SK-N-MC (cell line): ENCODE measurements around the gene CDH22.

ENCODE experiments used
- DNase-seq: peaks from one replicate; pipeline ENCODE4 v3.0.0-alpha.2; 2011; ENCODE audit warnings: low read depth, low spot score
- H3K27ac ChIP-seq: fragments of 200-600 bp; sonication (generic); 2 replicates; pipeline ENCODE4 v1.5.1; 2016; ENCODE audit warnings: mixed run types
- H3K36me3 ChIP-seq: fragments of 200-600 bp; sonication (generic); 2 replicates; pipeline ENCODE4 v1.6.1; 2017; ENCODE audit warnings: antibody characterized with exemption, low read length, mixed read lengths; ENCODE audit not compliant: insufficient read depth
- H3K4me3 ChIP-seq: fragments of 200-600 bp; sonication (generic); 2 replicates; pipeline ENCODE4 v1.5.1; 2016
- H3K9ac ChIP-seq: fragments of 200-600 bp; sonication (generic); 2 replicates; pipeline ENCODE4 v1.8.0; 2017; ENCODE audit warnings: mixed run types, mixed read lengths; ENCODE audit not compliant: insufficient read length
- H3K9me3 ChIP-seq: fragments of 200-600 bp; sonication (generic); 2 replicates; pipeline ENCODE4 v1.6.1; 2017; ENCODE audit warnings: low read depth, mild to moderate bottlenecking, antibody characterized with exemption, low read length, moderate library complexity, mixed read lengths
- EZH2 ChIP-seq: fragments of 200-600 bp; sonication (generic); IDR thresholded peaks from one replicate; pipeline ENCODE4 v1.6.1; 2017; ENCODE audit warnings: antibody characterized with exemption
- FOXP2 ChIP-seq: optimal IDR thresholded peaks from 2 replicates; pipeline ENCODE3; 2011; ENCODE audit warnings: mild to moderate bottlenecking, moderate library complexity; ENCODE audit not compliant: insufficient read depth; ENCODE audit errors: extremely low read length, control extremely low read depth
- POLR2AphosphoS5 ChIP-seq: IDR thresholded peaks from 2 replicates; pipeline ENCODE4 v1.6.1; 2012; ENCODE audit warnings: mild to moderate bottlenecking, low read depth, low read length, borderline replicate concordance

The CDH22 gene

DNA sequence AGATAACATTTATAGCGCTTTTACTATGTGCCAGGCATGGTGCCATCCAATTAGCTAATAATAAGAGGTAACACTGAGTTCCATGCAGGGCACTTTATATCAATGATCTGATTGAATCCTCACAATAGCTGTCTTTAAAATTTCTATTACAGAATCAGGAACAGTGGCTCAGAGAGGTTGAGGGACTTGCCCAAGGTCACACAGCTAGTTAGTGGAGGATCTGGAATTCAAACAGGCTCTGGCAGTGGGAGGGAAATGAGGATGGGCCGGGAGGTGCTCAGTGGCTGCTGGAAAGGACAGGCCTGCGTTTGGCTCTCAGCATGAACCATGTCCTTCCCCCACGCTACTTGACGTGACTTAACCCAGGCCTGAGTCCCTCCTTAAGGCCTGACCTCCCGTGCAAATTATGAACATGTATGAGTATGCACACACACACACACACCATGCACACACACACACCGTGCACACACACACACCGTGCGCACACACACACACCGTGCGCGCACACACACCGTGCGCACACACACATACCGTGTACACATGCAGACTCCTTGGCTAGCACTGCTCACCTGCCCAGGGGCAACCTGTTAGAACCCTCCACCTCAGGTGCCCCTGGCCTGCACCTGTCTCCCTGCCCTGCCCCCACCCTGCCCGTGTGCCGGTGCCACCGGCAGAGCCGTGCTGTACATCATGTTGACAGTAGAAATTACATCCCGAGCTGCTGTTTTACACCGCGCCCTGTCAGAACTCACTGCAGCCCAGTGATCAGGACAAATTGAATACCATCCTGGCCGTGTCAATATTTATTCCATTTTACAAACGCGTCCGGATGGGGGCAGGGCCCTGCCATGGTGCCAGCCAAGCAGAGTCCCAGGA is 43.7 kb downstream of the CDH22 start:
- H3K27ac ChIP-seq = no peak overlapping the region
- TF ChIP-seq FOXP2 (no peak), EZH2 (no peak), POLR2AphosphoS5 (no peak)
- H3K36me3 ChIP-seq = no peaks in the 10 kb centered on the region
- H3K4me3 ChIP-seq = no peak overlapping the region
- H3K9ac ChIP-seq = no peak overlapping the region
- H3K9me3 ChIP-seq = no peaks in the 10 kb centered on the region
- no peak for DNase-seq

- Histone ChIP-seq H3K9me3 (no peaks in the 10 kb centered on the region), H3K4me3 (no peak overlapping the region), H3K27ac (no peak overlapping the region), H3K9ac (no peak overlapping the region), H3K36me3 (no peaks in the 10 kb centered on the region)
- no peak for DNase-seq
- TF ChIP-seq EZH2 = no peak
- TF ChIP-seq POLR2AphosphoS5 = no peak
These were observed 46.6 kb downstream of the CDH22 start for GRCh38 chr20:46261456-46262253.

GRCh38 chr20:46260936-46261454 is 47.3 kb downstream of the CDH22 start:
- no peak overlapping the region for H3K9ac ChIP-seq
- no peaks in the 10 kb centered on the region for H3K36me3 ChIP-seq
- no peak for DNase-seq
- TF ChIP-seq FOXP2 (no peak), POLR2AphosphoS5 (no peak), EZH2 (no peak)
- H3K4me3 ChIP-seq = no peak overlapping the region
- H3K27ac ChIP-seq = no peak overlapping the region
- H3K9me3 ChIP-seq = no peaks in the 10 kb centered on the region

- DNase-seq = no peak
- Histone ChIP-seq H3K4me3 (no peak overlapping the region), H3K36me3 (no peaks in the 10 kb centered on the region), H3K27ac (no peak overlapping the region), H3K9me3 (no peaks in the 10 kb centered on the region), H3K9ac (no peak overlapping the region)
- TF ChIP-seq EZH2 = no peak
- TF ChIP-seq POLR2AphosphoS5 = no peak
- no peak for TF ChIP-seq FOXP2
These were observed 47.8 kb downstream of the CDH22 start for GRCh38 chr20:46260480-46260879.

GRCh38 chr20:46259260-46259859 is 48.9 kb downstream of the CDH22 start:
- Histone ChIP-seq H3K9ac (no peak overlapping the region), H3K4me3 (no peak overlapping the region), H3K9me3 (no peaks in the 10 kb centered on the region), H3K36me3 (no peaks in the 10 kb centered on the region), H3K27ac (no peak overlapping the region)
- no peak for DNase-seq
- TF ChIP-seq EZH2 (no peak), POLR2AphosphoS5 (no peak), FOXP2 (no peak)

DNA sequence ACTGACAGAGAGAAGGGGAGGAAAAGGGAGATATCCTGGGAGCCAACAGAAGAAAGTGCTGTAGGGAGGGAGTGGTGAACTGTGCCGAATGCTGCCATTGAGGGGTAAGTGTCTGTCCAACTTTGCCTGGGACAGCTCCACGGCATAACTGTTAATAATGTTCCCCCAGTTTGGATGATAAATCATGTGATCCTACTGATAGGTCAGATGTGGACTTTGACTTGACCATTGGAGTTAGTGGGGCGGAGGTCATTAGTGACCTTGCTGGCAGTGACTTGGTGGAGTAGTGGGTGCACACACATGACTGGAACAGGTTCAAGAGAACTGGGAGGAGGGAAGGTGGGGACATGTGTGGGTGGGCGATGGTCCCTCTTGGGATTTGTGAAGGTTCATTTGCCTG is 50.4 kb downstream of the CDH22 start:
- no peak overlapping the region for H3K4me3 ChIP-seq
- no peaks in the 10 kb centered on the region for H3K9me3 ChIP-seq
- H3K27ac ChIP-seq = no peak overlapping the region
- H3K9ac ChIP-seq = no peak overlapping the region
- DNase-seq = no peak
- no peak for TF ChIP-seq EZH2
- TF ChIP-seq FOXP2 = no peak
- TF ChIP-seq POLR2AphosphoS5 = no peak
- H3K36me3 ChIP-seq = no peaks in the 10 kb centered on the region

GRCh38 chr20:46256293-46256692 is 52.0 kb downstream of the CDH22 start:
- Histone ChIP-seq H3K4me3 (no peak overlapping the region), H3K9ac (no peak overlapping the region), H3K36me3 (no peaks in the 10 kb centered on the region), H3K27ac (no peak overlapping the region), H3K9me3 (no peaks in the 10 kb centered on the region)
- TF ChIP-seq POLR2AphosphoS5 = no peak
- TF ChIP-seq EZH2 = no peak
- TF ChIP-seq FOXP2 = no peak
- DNase-seq = no peak
